ENCODE results near the gene GNAQ.

DNA sequence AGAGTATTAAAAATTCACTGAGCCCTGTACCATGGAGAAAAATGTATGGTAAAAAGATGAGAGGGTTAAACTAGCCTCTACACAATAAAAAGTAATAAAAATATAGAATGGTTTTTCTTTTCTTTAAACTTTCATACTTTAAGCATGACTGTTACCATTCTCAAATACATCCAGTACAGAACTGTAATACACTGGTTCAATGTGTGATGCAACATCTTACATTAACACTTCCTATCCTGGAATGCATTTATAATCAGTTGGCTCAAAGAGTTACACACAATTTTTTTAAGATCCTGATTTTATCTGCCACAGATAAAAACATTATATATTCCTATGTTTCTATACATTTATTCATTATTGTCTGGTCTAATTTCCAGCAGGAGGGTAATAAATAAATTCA lies 4.7 kb downstream of the GNAQ start:
- TF ChIP-seq EZH2phosphoT487 (IDR thresholded peaks at IDR 0.05; ENCODE audit: low read depth, severe bottlenecking, unreplicated experiment) (no peak), EZH2 (IDR thresholded peaks at IDR 0.05; ENCODE audit: borderline replicate concordance) (no peak)
